A673 (cell line): ENCODE data around the gene DNMT3A.

Source experiments
- CTCF ChIP-seq: fragments of 300-800, 200-600 bp; sonication (generic); conservative IDR thresholded peaks from 2 replicates; pipeline ENCODE4 v1.5.1; 2017; ENCODE audit warnings: low read depth, mild to moderate bottlenecking, antibody characterized with exemption, low read length, moderate library complexity, mixed read lengths
- EZH2 ChIP-seq: fragments of 200-600 bp; sonication (generic); IDR thresholded peaks from 2 replicates; pipeline ENCODE4 v1.6.1; 2017; ENCODE audit warnings: borderline replicate concordance, low read depth, mild to moderate bottlenecking, mixed read lengths, antibody characterized with exemption, low read length; ENCODE audit not compliant: poor library complexity, severe bottlenecking

DNA sequence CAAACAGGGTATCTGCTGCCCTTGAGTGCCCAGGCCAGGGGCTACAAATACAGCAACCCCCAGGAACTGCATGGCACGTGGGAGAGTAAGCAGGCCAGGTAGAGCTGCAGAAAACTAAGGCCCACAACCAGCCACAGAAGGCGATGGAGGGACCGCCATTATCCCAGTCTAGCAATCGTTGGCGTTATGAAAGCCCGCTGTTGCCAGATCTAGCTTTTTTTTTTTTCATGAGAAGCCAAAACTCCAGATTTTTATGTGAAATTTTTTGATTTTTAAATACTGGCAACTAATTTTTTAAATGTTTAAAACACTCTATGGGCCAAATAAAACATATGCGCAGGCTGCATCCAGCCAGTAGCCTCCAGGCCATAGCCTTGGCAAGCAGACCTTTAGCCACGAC lies 59.8 kb downstream of the DNMT3A start:
- TF ChIP-seq EZH2 (no peak), CTCF (no peak)
